NCI-H460 (cell line): ENCODE measurements around the gene ALDH3B2. TPM values are rescaled to one million over a fixed set of nuclear protein-coding genes. Genes with fewer than 3 reads are reported as not detected.
"Not testable (repeated sequence)": the region's sequence is repeated elsewhere in the genome, so short reads cannot be mapped to it uniquely, and the experiment has no call there.

Experiments used
- DNase-seq: peaks from one replicate; pipeline ENCODE4 v3.0.0-alpha.2; 2016; ENCODE audit warnings: low read depth; ENCODE audit errors: extremely low read depth
- polyA plus RNA-seq: library from polyadenylated mRNA; depleted of rRNA; stranded (reverse); fragments of >200 nt; gene quantifications from 2 replicates; pipeline ENCODE4 v1.2.3, GENCODE V29; 2014; cell fraction: nucleus; rRNA removed
- total RNA-seq: library from RNA; depleted of rRNA; stranded (reverse); fragments of >200 nt; shearing (Covaris generic); gene quantifications from 2 replicates; pipeline ENCODE4 v1.2.3, GENCODE V29; 2014; rRNA removed

Gene ALDH3B2, protein sequence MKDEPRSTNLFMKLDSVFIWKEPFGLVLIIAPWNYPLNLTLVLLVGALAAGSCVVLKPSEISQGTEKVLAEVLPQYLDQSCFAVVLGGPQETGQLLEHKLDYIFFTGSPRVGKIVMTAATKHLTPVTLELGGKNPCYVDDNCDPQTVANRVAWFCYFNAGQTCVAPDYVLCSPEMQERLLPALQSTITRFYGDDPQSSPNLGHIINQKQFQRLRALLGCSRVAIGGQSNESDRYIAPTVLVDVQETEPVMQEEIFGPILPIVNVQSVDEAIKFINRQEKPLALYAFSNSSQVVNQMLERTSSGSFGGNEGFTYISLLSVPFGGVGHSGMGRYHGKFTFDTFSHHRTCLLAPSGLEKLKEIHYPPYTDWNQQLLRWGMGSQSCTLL
- total RNA-seq = not detected in 2 replicates
- polyA plus RNA-seq = not detected in 2 replicates

DNA sequence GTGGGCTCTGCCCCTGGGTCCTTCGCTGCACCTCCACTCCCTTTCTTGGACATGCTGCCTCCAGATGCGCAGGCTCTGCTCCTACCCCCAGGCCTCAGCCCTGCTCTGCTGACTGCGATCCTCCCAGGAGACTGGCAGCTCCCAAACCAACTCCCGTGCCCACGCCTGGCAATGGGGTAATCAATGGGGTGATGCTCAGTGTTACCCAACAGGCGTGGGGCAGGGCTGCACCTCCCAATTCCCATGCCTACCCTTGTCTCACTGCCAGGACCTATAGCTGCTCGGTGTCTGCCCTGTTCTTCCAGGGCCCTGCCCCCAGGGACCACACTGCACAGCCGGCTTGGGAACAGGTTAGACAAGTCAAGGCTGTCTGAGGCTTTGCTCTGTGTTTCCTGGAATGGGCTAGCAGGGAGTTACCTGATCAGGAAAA lies at the start of gene ALDH3B2:
Gene ALDH3B2 (minus strand): TSS at position 182 of the 430 bp plus-strand sequence. CDS start 7,688 bp downstream, outside the sequence.
- DNase-seq = no peak

DNA sequence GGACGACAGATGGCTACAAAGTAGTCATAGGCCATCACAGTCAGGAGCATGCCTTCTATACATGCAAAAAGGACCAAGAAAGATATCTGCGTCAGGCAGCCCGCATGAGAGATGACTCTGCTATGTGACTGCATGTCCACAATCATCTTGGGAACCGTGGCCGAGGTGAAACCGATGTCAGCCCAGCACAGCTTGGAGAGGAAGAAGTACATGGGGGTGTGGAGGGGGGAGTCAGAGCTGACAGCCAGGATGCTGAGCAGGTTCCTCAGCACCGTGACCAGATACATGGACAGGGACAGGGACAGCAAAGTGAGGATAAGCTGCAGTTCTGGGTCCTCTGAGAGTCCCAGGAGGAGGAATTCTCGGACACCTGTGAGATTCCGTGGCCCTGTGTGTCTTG lies 48.6 kb upstream of the ALDH3B2 start:
- not testable (repeated sequence) for DNase-seq

DNA sequence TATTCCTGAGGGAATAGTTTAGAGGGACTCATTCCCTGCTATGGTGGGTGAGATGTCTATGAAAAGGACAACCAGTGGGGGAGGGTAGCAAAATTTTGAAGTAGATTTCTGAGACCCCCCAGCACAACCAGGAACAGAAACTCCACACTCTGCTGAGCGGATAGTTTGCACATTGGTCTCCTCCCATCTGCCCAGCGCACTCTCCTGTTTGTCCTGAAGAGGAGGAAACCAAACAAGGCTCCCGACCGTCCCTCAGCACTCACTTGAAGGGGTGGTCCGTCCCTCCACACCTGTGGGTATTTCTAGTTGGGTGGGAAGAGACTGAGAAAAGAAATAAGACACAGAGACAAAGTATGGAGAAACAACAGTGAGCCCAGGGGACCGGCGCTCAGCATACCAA lies 41.8 kb upstream of the ALDH3B2 start:
- not testable (repeated sequence) for DNase-seq

DNA sequence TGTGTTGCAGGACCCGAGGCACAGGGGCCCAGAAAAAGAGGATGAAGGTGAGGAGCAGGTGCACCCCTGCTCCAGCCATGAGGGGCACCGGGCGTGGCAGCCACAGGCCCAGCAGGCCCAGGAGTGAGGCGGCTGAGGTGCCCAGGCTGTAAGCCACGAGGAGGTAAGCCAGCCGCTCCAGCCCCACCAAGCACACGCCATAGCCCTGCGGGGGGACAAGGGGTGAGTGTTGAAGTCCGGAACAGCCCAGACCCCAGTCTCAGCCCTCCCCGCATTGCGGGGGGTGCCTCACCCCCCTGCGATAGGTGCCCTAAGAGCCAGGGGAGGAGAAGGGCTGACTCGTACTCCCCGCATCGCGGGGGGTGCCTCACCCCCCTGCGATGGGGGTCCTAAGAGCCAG lies 41.4 kb upstream of the ALDH3B2 start:
- not testable (repeated sequence) for DNase-seq

DNA sequence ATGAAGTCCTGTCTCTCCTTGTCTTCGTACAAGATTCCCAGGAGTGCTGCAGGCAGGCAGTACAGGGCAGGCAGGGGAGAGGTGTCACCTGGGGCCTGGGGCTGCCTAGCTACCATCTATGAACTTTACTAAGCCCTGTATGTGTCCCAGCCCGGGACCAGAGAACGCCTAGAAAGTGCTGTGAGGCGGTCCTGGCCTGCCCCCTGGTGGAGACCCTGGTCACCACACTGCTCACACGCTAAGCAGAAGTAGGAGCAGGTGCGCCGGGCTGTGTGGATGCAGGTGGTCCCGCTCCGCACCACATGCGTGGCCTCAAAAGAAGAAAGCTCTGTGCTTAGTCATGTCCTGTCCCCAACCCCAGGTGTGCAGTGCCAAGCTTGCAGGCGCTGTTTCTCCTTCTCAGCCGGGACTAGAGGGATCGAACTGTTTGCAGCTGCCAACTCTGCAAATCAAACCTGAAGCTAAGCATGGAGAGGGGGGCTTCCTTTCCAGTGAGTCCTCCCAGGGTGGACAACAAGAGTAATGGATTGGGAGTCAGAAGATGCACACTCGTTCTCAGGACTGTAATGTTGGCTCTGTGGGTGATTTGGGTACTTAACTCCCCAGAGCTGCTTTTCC lies 39.6 kb upstream of the ALDH3B2 start:
- DNase-seq = not testable (repeated sequence)

DNA sequence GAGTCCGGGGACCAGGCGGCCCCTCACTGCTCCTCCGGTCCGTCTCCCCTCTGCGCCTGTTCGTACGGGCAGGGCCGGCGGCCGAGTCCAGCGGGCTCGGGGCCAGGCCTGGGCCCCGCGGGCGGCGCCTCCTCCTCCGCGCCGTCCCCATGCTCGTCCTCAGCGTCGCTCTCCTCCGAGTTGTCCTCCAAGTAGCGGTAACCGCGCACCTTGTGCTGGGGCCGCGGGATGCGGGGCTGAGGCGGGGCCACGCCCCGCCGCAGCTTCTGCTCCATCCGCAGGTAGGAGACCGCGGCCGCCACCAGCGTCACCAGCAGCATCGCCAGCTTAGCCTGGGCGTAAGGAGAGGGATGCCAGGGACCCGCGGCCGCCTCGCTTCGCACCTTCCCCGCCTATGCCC lies 37.3 kb upstream of the ALDH3B2 start:
- DNase-seq = not testable (repeated sequence)

DNA sequence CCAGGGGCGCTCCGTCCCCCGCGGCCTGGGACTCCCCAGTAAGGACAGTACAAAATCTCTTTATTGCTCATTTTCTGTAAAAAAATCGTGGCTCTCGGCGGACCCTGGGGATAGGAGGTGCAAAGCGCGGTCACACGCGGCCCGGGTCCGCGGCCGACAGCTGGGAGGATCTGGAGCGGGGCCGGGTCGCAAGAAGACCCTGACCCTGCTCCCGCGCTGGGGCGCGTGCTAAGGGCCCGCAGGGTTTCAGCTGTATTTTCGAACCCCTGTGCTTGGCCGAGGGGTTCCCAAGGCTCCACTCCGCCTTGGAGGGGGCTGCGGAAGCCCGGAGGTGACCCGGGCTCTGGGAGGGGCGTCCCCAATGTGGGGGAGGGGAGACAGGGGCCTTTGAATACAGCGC lies 36.8 kb upstream of the ALDH3B2 start:
- not testable (repeated sequence) for DNase-seq

DNA sequence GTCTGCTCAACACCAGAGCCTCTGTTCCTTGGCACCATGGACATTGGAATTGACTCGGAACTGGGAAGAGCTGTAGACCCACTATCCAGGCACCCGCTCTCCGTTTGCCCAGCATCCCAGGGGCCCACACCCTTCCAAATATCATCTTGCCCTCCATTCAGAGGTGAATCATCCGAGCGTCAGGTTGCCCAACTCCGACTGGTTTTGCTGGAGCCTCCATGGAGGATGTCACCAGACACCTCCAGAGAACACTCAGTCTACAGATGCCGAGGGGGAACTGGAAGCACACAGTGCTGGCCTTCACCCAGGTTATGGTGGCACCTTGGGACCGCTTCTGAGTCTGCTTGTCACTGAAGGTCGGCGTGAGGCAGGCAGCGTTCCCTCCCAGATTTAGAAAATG lies 35.4 kb upstream of the ALDH3B2 start:
- not testable (repeated sequence) for DNase-seq

DNA sequence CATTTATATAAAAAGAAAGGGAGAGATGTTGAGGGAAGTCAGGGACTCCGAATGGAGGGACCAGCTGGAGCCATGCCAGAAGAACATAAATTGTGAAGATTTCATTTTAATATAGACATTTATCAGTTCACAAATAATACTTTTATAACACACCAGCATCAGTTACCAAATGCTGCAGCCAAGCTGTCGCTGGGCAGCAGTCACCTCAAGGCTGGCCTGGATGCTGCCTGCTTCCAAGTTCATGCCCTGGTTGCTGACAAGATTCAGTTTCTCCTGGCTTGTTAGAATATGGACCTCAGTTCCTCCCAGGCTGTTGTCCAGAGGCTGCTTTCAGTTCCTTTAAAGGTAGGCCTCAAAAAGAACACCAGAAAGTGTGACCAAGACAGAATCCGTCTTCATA lies 30.8 kb upstream of the ALDH3B2 start:
- DNase-seq = no peak

DNA sequence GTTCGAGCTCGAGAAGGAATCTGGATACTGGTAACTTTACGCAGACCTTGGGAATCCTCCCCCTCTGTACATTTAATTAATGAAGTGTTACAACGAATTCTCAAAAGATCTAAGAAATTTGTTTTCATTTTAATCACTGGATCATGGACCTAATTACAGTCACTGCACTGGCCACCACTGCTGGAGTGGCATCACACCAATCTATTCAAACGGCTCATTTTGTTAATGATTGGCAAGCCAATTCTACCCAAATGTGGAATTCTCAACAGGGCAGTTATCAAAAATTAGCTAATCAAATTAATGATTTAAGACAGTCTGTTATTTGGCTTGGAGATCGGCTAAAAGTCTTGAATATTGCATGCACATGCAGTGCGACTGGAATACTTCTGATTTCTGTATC lies 30.1 kb upstream of the ALDH3B2 start:
- no peak for DNase-seq

DNA sequence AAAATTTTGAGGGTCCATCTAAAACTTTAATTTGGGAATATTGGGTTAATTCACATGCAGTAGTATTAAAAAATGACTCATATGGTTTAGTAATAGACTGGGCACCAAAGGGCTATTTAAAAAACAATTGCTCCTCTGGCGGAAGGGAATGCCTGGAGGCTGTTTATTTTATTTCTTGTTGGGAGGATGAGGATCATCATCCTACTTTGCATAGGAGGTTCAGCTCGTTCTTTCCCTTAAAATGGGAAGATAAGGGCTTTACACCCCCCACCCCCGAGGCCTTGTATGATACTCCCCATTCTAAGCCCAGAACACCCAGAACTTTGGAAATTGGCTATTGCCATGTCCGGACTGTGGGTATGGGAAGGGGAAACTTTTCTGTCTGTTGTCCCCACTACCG lies 29.3 kb upstream of the ALDH3B2 start:
- not testable (repeated sequence) for DNase-seq

DNA sequence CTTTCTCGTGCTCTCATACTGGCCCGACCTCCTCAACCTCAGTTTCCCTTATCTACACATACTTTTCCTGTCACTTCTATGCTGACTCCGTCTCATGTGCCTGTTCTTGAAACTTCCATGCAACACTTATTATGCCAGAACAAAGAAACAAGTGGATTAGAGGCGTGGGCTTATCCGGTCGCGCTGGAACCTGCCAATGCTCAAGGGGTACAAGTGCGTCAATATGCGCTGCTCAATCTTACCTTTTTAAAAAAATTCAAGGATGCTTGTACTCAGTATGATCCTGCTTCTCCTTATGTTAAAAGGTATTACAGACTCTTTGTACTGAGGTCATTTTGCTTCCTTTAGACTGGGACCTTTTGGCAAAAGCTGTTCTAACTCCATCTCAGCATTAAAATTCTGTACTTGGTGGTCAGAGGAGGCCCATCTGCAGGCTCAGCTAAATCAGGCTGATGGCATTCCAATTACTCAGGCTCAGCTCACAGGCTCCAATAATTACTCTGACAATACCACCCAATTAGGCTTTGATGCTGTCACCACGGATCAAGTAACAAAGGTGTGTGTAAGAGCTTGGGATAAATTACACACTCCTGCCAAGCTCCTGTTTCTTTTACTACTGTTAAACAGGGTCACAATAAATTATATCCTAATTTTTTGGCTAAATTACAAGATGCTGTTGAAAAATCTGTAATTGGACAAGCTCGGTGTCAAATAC lies 26.3 kb upstream of the ALDH3B2 start:
- DNase-seq = no peak

DNA sequence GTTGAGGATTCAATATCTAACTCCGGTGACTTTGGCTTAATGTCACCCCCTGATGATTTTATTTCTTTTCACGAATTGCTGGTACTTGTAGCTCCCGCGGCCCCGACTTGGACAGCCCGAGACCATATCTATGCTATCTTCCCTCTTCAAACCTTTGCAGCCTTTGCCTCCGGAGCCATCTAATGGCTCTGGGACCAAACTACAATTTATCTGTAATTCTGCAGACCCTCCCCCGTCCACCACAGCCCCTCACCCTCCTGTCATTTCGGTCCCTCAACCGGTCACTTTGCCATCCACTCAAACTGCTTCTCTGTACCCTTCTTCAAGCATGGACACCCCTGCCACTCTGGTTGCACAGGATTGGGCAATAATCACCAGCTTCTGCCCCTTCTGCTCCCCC lies 25.7 kb upstream of the ALDH3B2 start:
- no peak for DNase-seq

DNA sequence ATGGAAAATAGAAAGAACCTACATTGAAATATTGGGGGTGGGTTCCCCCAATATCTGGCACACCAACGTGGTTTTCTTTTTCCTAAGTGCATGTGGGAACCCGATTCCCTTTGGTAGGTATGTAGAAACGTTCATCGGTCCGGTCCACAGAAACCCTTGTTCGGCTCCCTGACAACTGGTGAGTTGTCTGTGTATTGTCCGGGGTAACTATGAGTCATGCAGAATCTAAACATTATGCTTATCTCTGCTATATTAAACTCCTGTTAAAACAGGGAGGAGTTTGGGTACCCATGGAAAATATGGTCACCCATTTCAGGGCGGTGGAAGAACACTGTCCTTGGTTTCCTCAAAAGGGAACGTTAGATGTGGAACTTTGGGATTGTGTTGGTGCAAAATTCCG lies 25.1 kb upstream of the ALDH3B2 start:
- no peak for DNase-seq

DNA sequence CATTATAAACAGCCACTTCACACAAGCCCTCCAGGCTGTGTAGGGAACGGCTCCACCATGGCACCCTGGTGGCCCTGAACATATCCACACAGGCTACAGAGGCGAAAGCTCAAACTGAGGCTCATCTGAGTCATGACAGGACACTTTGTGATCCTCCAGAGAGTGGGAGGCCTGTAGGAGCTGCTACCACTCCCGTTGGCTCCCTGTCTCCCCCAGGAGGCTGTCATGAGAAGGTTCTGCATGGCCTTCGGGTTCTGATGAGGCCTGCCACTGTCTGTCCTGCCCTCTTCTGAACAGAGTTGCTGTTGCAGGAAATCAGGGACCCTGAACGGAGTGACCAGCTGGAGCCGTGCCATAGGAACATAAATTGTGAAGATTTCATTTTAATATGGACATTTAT lies 23.8 kb upstream of the ALDH3B2 start:
- no peak for DNase-seq

DNA sequence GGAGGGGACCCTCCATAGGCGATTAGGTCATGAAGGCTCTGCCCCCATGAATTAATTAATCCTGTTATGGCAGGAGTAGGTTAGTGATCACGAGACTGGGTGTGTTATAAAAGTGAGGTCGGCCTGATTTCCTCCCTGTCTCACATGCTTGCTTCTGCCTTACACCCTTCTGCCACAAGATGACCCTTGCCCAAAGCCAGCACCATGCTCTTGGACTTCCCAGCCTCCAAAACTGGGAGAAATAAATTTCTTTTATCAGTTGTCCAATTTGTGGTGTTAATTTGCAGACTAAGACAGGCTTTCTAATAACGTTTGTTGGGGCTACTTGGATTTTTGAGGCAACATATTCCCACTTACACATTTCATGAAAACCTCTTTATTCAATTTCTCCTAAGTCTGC lies 23.4 kb upstream of the ALDH3B2 start:
- no peak for DNase-seq

DNA sequence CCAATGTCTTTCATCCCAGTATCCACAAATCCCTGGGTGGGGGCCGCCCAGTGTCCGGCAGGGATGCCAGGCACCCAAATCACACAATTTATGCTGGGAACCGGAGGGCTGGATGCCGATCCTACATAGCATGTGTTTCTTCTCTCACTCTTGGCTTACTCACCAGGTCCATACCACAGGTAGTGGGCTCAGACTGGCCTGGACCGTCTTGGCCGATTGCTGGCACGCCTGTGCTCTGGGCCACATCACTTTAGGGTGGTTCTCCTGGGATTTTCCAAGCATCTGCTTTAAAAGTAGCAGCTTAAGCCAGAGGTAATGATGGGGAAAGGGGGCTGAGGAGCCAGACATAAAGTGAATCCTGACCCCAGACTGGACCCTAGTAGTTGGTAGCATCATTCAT lies 22.6 kb upstream of the ALDH3B2 start:
- DNase-seq = no peak

DNA sequence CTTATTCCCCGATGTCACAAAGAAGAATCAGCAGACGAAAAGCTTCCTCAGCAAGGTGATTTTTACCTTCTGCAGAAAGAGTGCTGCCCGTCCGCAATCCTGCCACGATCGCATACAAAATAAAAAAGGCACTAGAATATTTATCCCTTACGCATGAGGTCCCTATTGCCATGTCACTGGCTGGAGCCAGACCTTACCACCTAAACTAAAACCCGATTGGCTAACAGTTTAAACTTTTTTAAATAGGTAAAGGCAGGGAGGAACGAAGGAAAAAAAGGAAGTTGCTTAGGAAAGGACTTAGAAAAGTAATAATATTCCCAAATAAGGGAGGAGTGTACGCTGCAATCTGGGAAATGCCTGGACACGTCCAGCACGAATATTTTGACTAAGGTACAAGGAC lies 21.2 kb upstream of the ALDH3B2 start:
- no peak for DNase-seq

DNA sequence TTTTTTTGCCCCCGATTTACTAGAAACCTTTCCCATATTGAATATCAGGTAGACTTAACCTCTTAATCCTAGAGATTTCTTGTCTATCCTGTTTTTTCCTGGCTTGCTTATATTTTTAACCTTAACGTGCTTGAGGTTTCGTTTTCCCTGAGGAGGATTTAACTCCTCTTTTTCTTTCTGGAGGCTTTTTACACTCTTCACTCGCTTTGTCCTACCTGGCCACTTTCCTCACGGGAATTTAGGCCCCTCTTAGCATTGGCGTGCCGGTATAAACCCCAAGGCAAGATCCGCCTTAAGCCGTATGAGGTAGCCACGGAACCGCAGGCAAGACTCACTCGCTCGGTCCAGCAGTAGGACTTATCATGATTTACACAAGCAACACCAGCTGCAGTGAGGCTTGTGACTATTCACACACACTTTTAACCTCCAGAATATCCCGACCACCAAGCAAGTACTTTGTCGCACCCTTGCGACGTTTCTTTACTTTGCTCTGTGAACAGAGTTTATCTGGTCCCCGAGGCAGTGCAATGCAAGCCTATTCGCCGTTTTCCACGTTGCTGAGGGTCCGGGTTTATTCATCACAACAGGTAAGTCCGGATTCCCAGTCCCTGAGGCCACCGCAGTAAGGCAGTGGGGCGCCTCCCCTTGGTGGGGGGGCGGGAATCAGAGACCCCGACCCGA lies 20.6 kb upstream of the ALDH3B2 start:
- DNase-seq = no peak

DNA sequence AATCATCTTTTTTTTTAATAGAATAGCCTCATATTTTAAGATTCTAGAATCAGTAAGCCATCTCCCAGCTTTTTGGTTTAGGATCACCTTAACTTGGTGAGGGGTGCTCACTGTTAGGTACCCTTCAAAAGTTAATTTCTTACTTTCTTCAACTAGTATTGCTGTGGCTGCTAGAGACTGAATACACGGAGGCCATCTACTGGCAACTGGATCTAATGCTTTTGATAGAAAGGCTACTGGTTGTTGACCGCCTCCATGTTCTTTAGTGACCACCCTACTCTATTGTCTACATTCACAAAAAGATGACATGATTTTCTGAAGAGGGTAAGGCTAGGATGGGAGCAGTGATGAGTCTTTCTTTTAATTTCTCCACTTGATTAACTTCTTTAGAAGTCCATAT lies 16.7 kb upstream of the ALDH3B2 start:
- no peak for DNase-seq

DNA sequence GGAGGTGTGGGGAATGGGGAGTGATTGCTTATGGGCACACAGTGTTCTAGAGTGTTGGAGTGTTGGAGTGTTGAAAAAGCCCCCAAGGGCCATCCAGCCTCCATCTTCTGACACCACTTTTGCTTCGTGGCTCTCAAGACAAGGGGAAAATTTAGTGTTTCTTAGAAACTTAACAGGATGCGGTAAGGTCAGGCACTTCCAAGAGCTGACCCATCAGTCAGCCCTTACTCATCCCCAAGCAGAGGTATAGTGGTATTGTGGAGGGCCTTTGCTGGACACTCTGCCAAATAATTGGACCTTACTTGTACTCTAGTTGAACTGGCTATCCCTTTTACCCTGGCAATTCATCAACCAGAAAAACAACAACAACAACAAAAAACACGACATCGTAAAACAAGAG lies 14.8 kb upstream of the ALDH3B2 start:
- no peak for DNase-seq
